ENCODE measurements around the gene CIAO1.

Gene CIAO1

DNA sequence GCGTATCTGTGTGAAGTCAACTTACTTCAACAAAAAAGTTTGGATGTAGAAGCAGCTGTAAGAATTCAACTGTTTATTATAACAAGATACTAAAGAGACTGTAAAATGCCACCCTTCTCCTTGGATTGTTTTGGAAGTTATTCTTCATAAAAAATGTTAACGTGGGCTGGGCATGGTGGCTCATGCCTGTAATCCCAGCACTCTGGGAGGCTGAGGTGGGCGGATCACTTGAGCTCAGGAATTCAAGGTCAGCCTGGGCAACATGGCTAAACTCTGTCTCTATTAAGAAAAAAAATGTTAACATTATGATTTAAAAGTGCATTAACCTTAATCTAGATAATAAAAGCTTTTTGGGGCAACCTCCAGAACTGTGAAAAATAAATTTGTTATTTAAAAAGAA lies 7.7 kb downstream of the CIAO1 start:
- H3F3A ChIP-seq (ENCODE audit: insufficient read depth) = peaks cover 29% of the 10 kb centered on the region
- H3K27ac ChIP-seq (ENCODE audit: low read depth, low read length) = no peak overlapping the region

GRCh38 chr2:96274355-96275056 lies 8.5 kb downstream of the CIAO1 start:
- Histone ChIP-seq H3K27me3 (ENCODE audit: low read length) (no peaks in the 10 kb centered on the region), H3K9me2 (replicated peaks; ENCODE audit: insufficient read depth, low read length) (no peaks in the 10 kb centered on the region), H3K4me2 (ENCODE audit: low read depth, low read length, poor library complexity, severe bottlenecking) (no peak overlapping the region), H3K4me3 (ENCODE audit: insufficient read depth, low read length, poor library complexity, severe bottlenecking) (no peak overlapping the region), H3K79me2 (ENCODE audit: insufficient read depth, low read length) (no peaks in the 10 kb centered on the region), H3K36me3 (ENCODE audit: low read length) (0 out of 2 replicates have a peak, but pooled peaks cover 4% of the 10 kb centered on the region), H2AFZ (ENCODE audit: low read depth, low read length, severe bottlenecking) (no peak overlapping the region), H3F3A (ENCODE audit: insufficient read depth) (peaks cover 29% of the 10 kb centered on the region), H3K27ac (ENCODE audit: low read depth, low read length) (no peak overlapping the region), H3K9me3 (ENCODE audit: insufficient read depth, low read length) (no peaks in the 10 kb centered on the region), H4K20me1 (ENCODE audit: low read depth, low read length) (no peaks in the 10 kb centered on the region), H3K9ac (ENCODE audit: low read length) (no peak overlapping the region)
- TF ChIP-seq CTCF (IDR thresholded peaks at IDR 0.05; ENCODE audit: insufficient read depth, low read length, poor library complexity, severe bottlenecking) = no peak
- no peak for TF ChIP-seq EZH2phosphoT487 (conservative IDR thresholded peaks at IDR 0.05; ENCODE audit: low read length)

More for the DNA sequence above, 7.7 kb downstream of the CIAO1 start:
- Histone ChIP-seq H3K4me2 (ENCODE audit: low read depth, low read length, poor library complexity, severe bottlenecking) (no peak overlapping the region), H4K20me1 (ENCODE audit: low read depth, low read length) (no peaks in the 10 kb centered on the region), H3K9me3 (ENCODE audit: insufficient read depth, low read length) (no peaks in the 10 kb centered on the region), H3K36me3 (ENCODE audit: low read length) (peaks cover 5% of the 10 kb centered on the region; the same call in 1 of the 2 replicates), H3K4me3 (ENCODE audit: insufficient read depth, low read length, poor library complexity, severe bottlenecking) (no peak overlapping the region), H3K9me2 (replicated peaks; ENCODE audit: insufficient read depth, low read length) (no peaks in the 10 kb centered on the region), H3K79me2 (ENCODE audit: insufficient read depth, low read length) (no peaks in the 10 kb centered on the region), H3K9ac (ENCODE audit: low read length) (no peak overlapping the region), H3K27me3 (ENCODE audit: low read length) (no peaks in the 10 kb centered on the region), H2AFZ (ENCODE audit: low read depth, low read length, severe bottlenecking) (no peak overlapping the region)
- no peak for TF ChIP-seq CTCF (IDR thresholded peaks at IDR 0.05; ENCODE audit: insufficient read depth, low read length, poor library complexity, severe bottlenecking)
- no peak for TF ChIP-seq EZH2phosphoT487 (conservative IDR thresholded peaks at IDR 0.05; ENCODE audit: low read length)

DNA sequence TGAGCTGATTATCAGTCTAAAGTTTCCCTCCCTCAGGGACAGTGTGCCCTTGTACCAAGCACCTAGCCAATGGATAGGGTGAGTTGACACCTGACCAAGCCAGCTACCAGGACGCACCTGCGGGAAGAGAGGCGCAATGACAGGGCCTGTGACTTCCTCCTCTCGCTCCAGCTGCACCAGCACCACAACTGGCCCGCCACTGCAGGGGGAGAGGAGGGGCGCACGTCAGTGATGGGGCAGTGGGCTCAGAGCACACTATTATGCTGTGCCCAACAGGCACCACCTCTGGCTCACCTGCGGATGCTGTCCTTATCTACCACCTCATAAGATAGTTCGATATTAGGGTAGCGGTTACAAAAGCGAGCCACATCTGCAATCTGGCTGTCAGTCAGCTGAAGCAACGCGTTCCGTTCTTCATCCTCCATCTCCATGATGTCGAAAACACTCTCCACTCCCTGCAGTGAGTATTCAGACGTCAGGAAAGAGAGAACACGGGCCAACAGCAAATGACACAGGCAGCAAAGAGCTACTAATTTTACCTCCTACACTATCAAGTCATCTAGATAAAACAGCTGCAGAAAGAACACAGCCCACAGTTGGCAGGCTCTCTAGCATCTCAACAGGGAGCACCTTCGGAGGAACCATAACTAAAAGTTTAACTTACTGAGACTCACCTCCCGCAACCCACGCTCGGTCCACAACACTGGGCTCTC lies 10.9 kb downstream of the CIAO1 start:
- Histone ChIP-seq H3K36me3 (ENCODE audit: low read length) (peaks cover 13% of the 10 kb centered on the region; the same call in 1 of the 2 replicates), H4K20me1 (ENCODE audit: low read depth, low read length) (no peaks in the 10 kb centered on the region), H3K4me2 (ENCODE audit: low read depth, low read length, poor library complexity, severe bottlenecking) (no peak overlapping the region), H3K9me2 (replicated peaks; ENCODE audit: insufficient read depth, low read length) (no peaks in the 10 kb centered on the region), H3K4me3 (ENCODE audit: insufficient read depth, low read length, poor library complexity, severe bottlenecking) (no peak overlapping the region), H3K27ac (ENCODE audit: low read depth, low read length) (no peak overlapping the region), H3K79me2 (ENCODE audit: insufficient read depth, low read length) (no peaks in the 10 kb centered on the region), H3K9ac (ENCODE audit: low read length) (no peak overlapping the region), H2AFZ (ENCODE audit: low read depth, low read length, severe bottlenecking) (no peak overlapping the region), H3K27me3 (ENCODE audit: low read length) (no peaks in the 10 kb centered on the region), H3K9me3 (ENCODE audit: insufficient read depth, low read length) (no peaks in the 10 kb centered on the region), H3F3A (ENCODE audit: insufficient read depth) (peaks cover 21% of the 10 kb centered on the region)
- TF ChIP-seq CTCF (IDR thresholded peaks at IDR 0.05; ENCODE audit: insufficient read depth, low read length, poor library complexity, severe bottlenecking) (no peak), EZH2phosphoT487 (conservative IDR thresholded peaks at IDR 0.05; ENCODE audit: low read length) (no peak)
